GM10266 (cell line): ENCODE data around the gene LGALS9B.
"Not testable (repeated sequence)": the region's sequence is repeated elsewhere in the genome, so short reads cannot be mapped to it uniquely, and the experiment has no call there.

ENCODE experiments used
- DNase-seq: peaks from one replicate; pipeline ENCODE4 v3.0.0; 2012; ENCODE audit errors: extremely low spot score

The LGALS9B gene

DNA sequence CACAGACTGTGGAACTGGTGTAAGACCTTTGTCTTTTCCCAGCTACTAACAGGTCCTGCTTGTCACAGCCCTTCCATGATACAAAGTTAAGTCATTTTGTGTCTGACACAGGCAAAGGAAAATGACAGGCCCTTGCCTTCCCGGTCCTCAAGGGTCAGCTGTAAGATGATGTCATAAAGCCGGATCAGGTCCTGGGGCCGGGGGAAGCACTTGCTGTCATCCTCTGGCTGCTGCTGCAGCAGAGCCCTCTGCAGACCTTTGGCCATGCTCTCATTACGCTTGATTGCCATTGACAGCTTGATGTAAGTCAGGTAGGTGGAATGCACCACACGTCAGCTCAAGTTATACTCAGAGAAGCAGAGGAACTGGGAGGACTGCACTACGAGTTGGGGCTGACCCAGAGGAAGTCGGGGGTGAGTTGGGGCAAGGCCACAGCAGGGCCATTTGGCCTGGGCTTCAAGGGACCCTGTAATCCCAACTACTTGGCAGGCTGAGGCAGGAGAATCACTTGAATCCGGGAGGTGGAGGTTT, 50.9 kb downstream of the LGALS9B start:
- DNase-seq, result not testable (repeated sequence)

DNA sequence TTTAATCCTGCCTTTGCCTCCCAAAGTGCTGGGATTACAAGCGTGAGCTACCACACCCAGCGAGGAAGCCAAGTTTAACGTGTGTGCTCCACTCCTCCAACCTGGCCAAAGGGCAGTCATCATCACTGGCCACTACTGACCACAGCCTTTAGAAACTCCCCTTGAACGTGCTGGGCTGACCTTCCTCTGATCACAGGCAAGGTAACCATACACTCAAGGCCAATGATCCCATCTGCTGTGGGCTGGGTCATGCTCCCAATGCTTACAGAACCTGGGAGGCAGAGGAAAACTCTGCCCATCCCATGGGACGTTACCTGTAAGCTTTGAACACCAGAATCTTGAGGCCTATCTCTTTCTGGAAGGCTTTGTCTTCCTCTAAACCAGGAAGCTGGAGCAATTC, 51.9 kb downstream of the LGALS9B start:
- DNase-seq, result not testable (repeated sequence)

GRCh38 chr17:20401306-20402022, 65.9 kb downstream of the LGALS9B start:
- not testable (repeated sequence) for DNase-seq

DNA sequence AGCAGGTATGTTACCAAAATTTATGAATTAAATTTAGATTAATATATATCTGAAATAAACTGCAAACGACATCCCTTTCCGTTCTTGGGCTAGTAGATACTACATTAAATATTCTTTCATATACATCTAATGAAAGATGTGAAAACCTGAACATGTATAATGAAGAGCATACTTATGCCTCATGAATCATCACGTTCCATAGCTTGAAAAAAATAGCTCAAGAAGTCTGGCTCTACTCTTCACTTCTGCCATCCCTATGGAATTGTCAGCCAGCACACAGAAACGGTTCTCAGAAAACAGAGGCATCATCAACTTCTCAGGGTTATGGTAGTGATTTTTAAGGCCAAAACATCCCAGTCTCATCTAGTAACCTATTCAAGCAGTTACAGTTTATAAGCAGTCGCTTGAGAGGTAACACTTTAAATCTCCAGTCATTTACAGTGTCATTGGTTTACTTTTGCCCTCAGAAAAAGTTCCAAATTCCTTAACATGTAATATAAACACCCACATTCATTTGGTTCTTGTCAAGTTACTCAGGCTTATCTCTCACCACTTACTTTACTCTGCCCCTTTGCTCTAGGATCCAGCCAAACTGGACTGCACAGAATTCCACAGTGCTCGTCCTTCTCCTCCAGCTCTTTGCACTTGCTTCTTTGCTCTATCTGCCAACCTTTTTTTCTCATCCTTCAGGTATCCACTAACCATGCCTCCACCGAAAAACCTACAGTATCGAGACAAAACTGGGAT, 66.6 kb downstream of the LGALS9B start:
- not testable (repeated sequence) for DNase-seq
